Kidney (tissue), 14 donors: ENCODE data around the gene NPFFR2. TPM values are rescaled to one million over a fixed set of nuclear protein-coding genes. Genes with fewer than 3 reads are reported as not detected.

Experiments used
- DNase-seq, 5 donors: peaks; one replicate each; pipeline ENCODE4 v3.0.0-alpha.2; 2013 to 2020
- FAIRE-seq: peaks from 2 replicates; lab custom pipeline; 2012; peaks lifted over from hg19 to GRCh38; lab: Jason Lieb, UNC
- H3K27ac ChIP-seq, 2 donors: one replicate each; pipeline ENCODE4 v1.7.0; 2013; ENCODE audit warnings: low read depth in 2 of 2, low read length in 2 of 2, inconsistent platforms in 1 of 2
- H3K27me3 ChIP-seq: one replicate; pipeline ENCODE4 v1.7.1; 2013; ENCODE audit warnings: low read length, inconsistent platforms; ENCODE audit not compliant: control insufficient read depth, insufficient read depth
- H3K36me3 ChIP-seq, 3 donors: one replicate each; pipeline versions ENCODE4 v1.7.0 to v1.7.1; 2013; ENCODE audit warnings: low read length in 3 of 3, control low read depth in 1 of 3, inconsistent platforms in 1 of 3; ENCODE audit not compliant: insufficient read depth in 3 of 3, control insufficient read depth in 2 of 3
- H3K4me1 ChIP-seq, 3 donors: one replicate each; pipeline versions ENCODE4 v1.7.0 to v1.7.1; 2013; ENCODE audit warnings: low read length in 3 of 3, inconsistent platforms in 1 of 3, low read depth in 1 of 3; ENCODE audit not compliant: control insufficient read depth in 2 of 3, insufficient read depth in 2 of 3
- H3K4me3 ChIP-seq, 3 donors: one replicate each; pipeline versions ENCODE4 v1.7.0 to v1.8.1; 2013; ENCODE audit warnings: low read length in 3 of 3, control low read depth in 1 of 3, inconsistent platforms in 1 of 3
- H3K9ac ChIP-seq, 3 donors: one replicate each; pipeline versions ENCODE4 v1.7.0 to v1.7.1; 2013; ENCODE audit warnings: low read length in 3 of 3, control low read depth in 1 of 3, inconsistent platforms in 1 of 3
- H3K9me3 ChIP-seq, 3 donors: one replicate each; pipeline versions ENCODE4 v1.7.0 to v1.7.1; 2013; ENCODE audit warnings: low read length in 3 of 3, control low read depth in 1 of 3, inconsistent platforms in 1 of 3; ENCODE audit not compliant: control insufficient read depth in 2 of 3, insufficient read depth in 1 of 3
- intact Hi-C: fragments of 100-400 bp; cut with DNase I; formaldehyde crosslinking; loops from one replicate; pipeline ENCODE4 v1.11.1; 2022
- polyA plus RNA-seq: library from polyadenylated mRNA; stranded (reverse); fragments of 350-450 nt; fragmentation: Illumina TruSeq; extraction: RNeasy Lipid Tissue Mini Kit (QIAGEN cat#74804); gene quantifications from one replicate; pipeline ENCODE4 v1.2.3, GENCODE V29; 2014; ENCODE audit warnings: low read depth, low replicate concordance; ENCODE audit not compliant: insufficient read depth
- total RNA-seq: library from RNA; stranded (reverse); fragmentation: NEBNext Ultra II Directional; extraction: Animal tissue kit (Norgen Biotek cat#: 25700); gene quantifications from one replicate; pipeline ENCODE4 v1.2.1, GENCODE V29; 2021
- TF ChIP-seq, protein P1 (sequence below): IDR thresholded peaks from 3 replicates; pipeline ENCODE4 v1.5.1; 2012; ENCODE audit warnings: mild to moderate bottlenecking, moderate library complexity, borderline replicate concordance; ENCODE audit not compliant: insufficient read depth; ENCODE audit errors: extremely low read depth
- donor health status: control.
- donor health status: control.
- donor health status: control.
- donor health status: control.
- donor health status: control.
- donor health status: DM: yes; HTN: yes; CAD: no.
- donor health status: Normal renal cell carcinoma (clear cell type).

NPFFR2 gene
- total and polyA plus RNA-seq, 2 donors from 2014 or later: not detected

GRCh38 chr4:72194046-72194445, 162.2 kb downstream of the NPFFR2 start:
- H3K27ac ChIP-seq: no peak overlapping the region
- no peaks in the 10 kb centered on the region for H3K36me3 ChIP-seq
- no peaks in the 10 kb centered on the region for H3K4me1 ChIP-seq
- TF ChIP-seq, protein P1, sequence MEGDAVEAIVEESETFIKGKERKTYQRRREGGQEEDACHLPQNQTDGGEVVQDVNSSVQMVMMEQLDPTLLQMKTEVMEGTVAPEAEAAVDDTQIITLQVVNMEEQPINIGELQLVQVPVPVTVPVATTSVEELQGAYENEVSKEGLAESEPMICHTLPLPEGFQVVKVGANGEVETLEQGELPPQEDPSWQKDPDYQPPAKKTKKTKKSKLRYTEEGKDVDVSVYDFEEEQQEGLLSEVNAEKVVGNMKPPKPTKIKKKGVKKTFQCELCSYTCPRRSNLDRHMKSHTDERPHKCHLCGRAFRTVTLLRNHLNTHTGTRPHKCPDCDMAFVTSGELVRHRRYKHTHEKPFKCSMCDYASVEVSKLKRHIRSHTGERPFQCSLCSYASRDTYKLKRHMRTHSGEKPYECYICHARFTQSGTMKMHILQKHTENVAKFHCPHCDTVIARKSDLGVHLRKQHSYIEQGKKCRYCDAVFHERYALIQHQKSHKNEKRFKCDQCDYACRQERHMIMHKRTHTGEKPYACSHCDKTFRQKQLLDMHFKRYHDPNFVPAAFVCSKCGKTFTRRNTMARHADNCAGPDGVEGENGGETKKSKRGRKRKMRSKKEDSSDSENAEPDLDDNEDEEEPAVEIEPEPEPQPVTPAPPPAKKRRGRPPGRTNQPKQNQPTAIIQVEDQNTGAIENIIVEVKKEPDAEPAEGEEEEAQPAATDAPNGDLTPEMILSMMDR: no peak
- no peak overlapping the region for H3K4me3 ChIP-seq
- H3K9me3 ChIP-seq: no peaks in the 10 kb centered on the region
- intact Hi-C loops: no loop called here
- H3K9ac ChIP-seq: no peak overlapping the region
- DNase-seq: no peak
- no peaks in the 10 kb centered on the region for H3K27me3 ChIP-seq
- no peak for FAIRE-seq

GRCh38 chr4:72194453-72194852, 162.7 kb downstream of the NPFFR2 start:
- no peak overlapping the region for H3K4me3 ChIP-seq
- TF ChIP-seq, protein P1: no peak
- no peaks in the 10 kb centered on the region for H3K9me3 ChIP-seq
- H3K27me3 ChIP-seq: no peaks in the 10 kb centered on the region
- FAIRE-seq: no peak
- intact Hi-C loops: no loop called here
- no peak overlapping the region for H3K27ac ChIP-seq
- H3K4me1 ChIP-seq: no peaks in the 10 kb centered on the region
- DNase-seq: no peak
- H3K36me3 ChIP-seq: no peaks in the 10 kb centered on the region
- H3K9ac ChIP-seq: no peak overlapping the region

Other genes with a start within 250 kb of the NPFFR2 start
- gene GC, start 247.9 kb upstream of the NPFFR2 start, total RNA-seq: 0.69 TPM
- gene GC, start 247.9 kb upstream of the NPFFR2 start, polyA plus RNA-seq: 1.8 TPM